Activated CD4-positive, alpha-beta T cell treated with anti-CD3 and anti-CD28 coated beads for 36 hours (primary cell): Measurements from ENCODE around the gene TGM1. TPM values are rescaled to one million over a fixed set of nuclear protein-coding genes. Genes with fewer than 3 reads are reported as not detected.
A peak's percentile ranks its signal among the peaks of the same experiment; 100 is the strongest.
"Not testable (repeated sequence)": the region's sequence is repeated elsewhere in the genome, so short reads cannot be mapped to it uniquely, and the experiment has no call there.

Experiments used
- ATAC-seq: fragments of 200-7000 bp; cut with Tn5 transposase; one replicate; pipeline ENCODE4 v1.10.0; 2021; ENCODE audit warnings: mild to moderate bottlenecking, moderate library complexity
- CTCF ChIA-PET: fragments of 350-600 bp; sonication (Branson Sonifier 250); formaldehyde crosslinking; loops from one replicate; lab custom pipeline; 2021; ENCODE audit warnings: antibody characterized with exemption; lab: Charles Lee
- POLR2A ChIA-PET: fragments of 350-600 bp; sonication (Branson Sonifier 250); formaldehyde crosslinking; loops from one replicate; lab custom pipeline; 2021; ENCODE audit warnings: antibody characterized with exemption, inconsistent platforms; lab: Charles Lee
- DNase-seq: peaks from one replicate; pipeline ENCODE4 v3.0.0-alpha.2; 2020
- H3K27ac Mint-ChIP-seq: one replicate; pipeline ENCODE4 v1.8.0; 2021; ENCODE audit warnings: mixed read lengths
- H3K27me3 Mint-ChIP-seq: one replicate; pipeline ENCODE4 v1.8.0; 2021; ENCODE audit warnings: mixed read lengths
- H3K36me3 Mint-ChIP-seq: one replicate; pipeline ENCODE4 v1.8.0; 2021; ENCODE audit warnings: low read depth, mixed read lengths
- H3K4me1 Mint-ChIP-seq: one replicate; pipeline ENCODE4 v1.8.0; 2021; ENCODE audit warnings: mixed read lengths
- H3K4me3 Mint-ChIP-seq: one replicate; pipeline ENCODE4 v1.8.0; 2021; ENCODE audit warnings: mild to moderate bottlenecking, moderate library complexity, mixed read lengths
- H3K9me3 Mint-ChIP-seq: one replicate; pipeline ENCODE4 v1.8.0; 2021; ENCODE audit warnings: low read depth, mixed read lengths
- intact Hi-C, 2 experiments: fragments of 100-400 bp; cut with DNase I in 1 of 2; cut with micrococcal nuclease in 1 of 2; formaldehyde crosslinking; loops; one replicate each; pipeline versions ENCODE4 v1.14.2 to v1.15.1; 2022 to 2024; cut with DNase I, micrococcal nuclease
- total RNA-seq, 2 experiments: library from RNA; stranded (reverse); gene quantifications; one replicate each; pipeline ENCODE4 v1.2.3, GENCODE V29; 2021

Gene TGM1
- total RNA-seq, 2 experiments from 2014 or later = 4.8 to 7.4 TPM

DNA sequence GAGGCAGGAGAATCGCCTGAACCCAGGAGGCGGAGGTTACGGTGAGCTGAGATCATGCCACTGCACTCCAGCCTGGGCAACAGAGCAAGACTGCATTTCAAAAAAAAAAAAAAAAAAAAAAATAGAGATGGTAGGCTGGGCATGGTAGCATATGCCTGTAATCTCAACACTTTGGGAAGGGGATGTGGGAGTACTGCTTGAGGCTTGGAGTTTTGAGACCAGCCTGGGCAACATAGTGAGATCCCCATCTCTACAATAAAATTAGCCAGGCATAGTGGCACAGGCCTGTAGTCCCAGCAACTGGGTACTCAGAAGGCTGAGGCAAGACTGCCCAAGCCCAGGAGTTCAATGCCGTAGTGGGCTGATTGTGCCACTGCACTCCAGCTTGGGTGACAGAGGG is 40.0 kb downstream of the TGM1 start:
- intact Hi-C loops, H3K27me3 Mint-ChIP-seq, ATAC-seq, DNase-seq, H3K27ac Mint-ChIP-seq, H3K4me3 Mint-ChIP-seq, H3K9me3 Mint-ChIP-seq: not testable (repeated sequence)
- POLR2A ChIA-PET = interaction anchor here (0.7 kb wide), 1 partner anchor 45 kb away, joined by 8 read pairs; no protein-coding TSS in a partner anchor
- Mint-ChIP-seq H3K4me1 (peaks cover 16% of the 10 kb centered on the region), H3K36me3 (peaks cover 14% of the 10 kb centered on the region)
- CTCF ChIA-PET = interaction anchor here (0.6 to 2.2 kb wide), 2 partner anchors 20 to 37 kb away, joined by 3 to 5 read pairs; partner anchors contain the start of gene TINF2

DNA sequence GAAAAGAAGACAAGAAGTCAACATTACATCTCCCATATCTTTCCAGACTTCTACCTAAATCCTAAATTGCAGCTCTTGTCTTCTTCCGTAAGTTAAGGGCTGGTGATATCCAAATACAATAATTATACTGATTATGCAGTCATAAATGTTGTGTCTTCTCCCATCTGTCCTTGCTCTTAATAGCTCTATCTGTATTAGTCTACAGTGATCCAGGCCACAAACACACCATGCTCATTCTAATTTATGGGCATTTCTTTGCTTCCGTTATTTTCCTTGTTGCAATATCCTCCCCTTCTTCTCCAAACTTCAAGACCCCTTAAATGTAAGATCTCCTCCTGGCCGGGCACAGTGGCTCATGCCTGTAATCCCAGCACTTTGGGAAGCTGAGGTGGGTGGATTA is 43.5 kb downstream of the TGM1 start:
- Mint-ChIP-seq H3K27me3 (no peaks in the 10 kb centered on the region), H3K27ac (no peak overlapping the region), H3K36me3 (peaks cover 10% of the 10 kb centered on the region), H3K4me1 (peaks cover 20% of the 10 kb centered on the region), H3K9me3 (no peaks in the 10 kb centered on the region), H3K4me3 (no peak overlapping the region)
- POLR2A ChIA-PET = interaction anchor here (0.7 kb wide), 1 partner anchor 62 kb away, joined by 3 read pairs; no protein-coding TSS in a partner anchor
- DNase-seq = no peak
- intact Hi-C loops = loop anchor here in 1 of 2 experiments (5.0 kb wide), 1 partner anchor 223 kb away; the partner anchor contains the start of gene SDR39U1
- CTCF ChIA-PET = interaction anchor here (1.1 to 2.0 kb wide), 3 partner anchors 18 to 212 kb away, joined by 5 to 9 read pairs (median 5); partner anchors contain the start of gene CIDEB
- ATAC-seq = no peak

DNA sequence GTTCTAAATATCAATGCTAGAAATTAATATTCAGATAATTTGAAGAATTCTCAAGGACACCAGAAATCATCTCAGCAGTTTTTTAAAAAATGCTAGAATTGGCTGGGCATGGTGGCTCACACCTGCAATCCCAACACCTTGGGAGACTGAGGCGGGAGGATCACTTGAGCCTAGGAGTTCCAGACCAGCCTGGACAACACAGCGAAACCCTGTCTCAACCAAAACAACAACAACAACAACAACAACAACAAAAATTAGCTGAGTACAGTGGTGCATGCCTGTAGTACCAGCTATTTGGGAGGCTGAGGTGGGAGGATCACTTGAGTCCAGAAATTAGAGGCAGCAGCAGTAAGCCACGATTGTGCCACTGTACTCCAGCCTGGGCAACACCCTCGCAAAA is 43.9 kb downstream of the TGM1 start:
- no peak overlapping the region for H3K4me3 Mint-ChIP-seq

DNA sequence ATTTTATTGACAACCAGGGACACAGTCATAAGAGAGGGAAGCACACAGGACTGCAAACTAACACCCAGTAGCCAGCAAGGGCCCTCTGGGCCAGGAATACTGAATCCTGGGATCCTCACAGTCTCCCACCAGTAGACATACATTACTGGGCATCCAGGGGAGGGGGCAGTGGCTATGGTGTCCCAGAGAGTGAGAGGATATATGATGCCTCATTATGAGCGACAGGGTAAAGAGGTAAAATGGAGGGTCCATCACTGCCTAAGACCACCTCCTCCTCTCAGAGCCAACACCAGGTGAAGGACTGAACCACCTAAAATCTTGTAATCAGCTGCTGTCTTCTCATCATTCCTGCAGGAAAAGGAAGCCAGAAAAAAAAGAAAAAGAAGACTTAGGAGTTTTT is 46.1 kb downstream of the TGM1 start:
- H3K27me3 Mint-ChIP-seq, H3K4me3 Mint-ChIP-seq, ATAC-seq, POLR2A ChIA-PET, DNase-seq, H3K9me3 Mint-ChIP-seq: not testable (repeated sequence)
- CTCF ChIA-PET = interaction anchor here (1.6 to 2.2 kb wide), 7 partner anchors 8 to 81 kb away, joined by 4 to 35 read pairs (median 9); partner anchors contain the start of genes DHRS1, NOP9 and TINF2
- H3K36me3 Mint-ChIP-seq = peaks cover 24% of the 10 kb centered on the region
- H3K4me1 Mint-ChIP-seq = peaks cover 36% of the 10 kb centered on the region
- intact Hi-C loops = loop anchor here (1.0 to 5.0 kb wide), 5 partner anchors 80 to 225 kb away; partner anchors contain the start of genes CBLN3 (in 1 of the 2), KHNYN (in 1 of the 2) and SDR39U1 (in 1 of the 2)
- H3K27ac Mint-ChIP-seq = peak overlapping the region; percentile 95

More for the DNA sequence above, 43.9 kb downstream of the TGM1 start:
- Mint-ChIP-seq H3K27me3 (no peaks in the 10 kb centered on the region), H3K9me3 (no peaks in the 10 kb centered on the region), H3K36me3 (peaks cover 12% of the 10 kb centered on the region), H3K27ac (no peak overlapping the region), H3K4me1 (peaks cover 23% of the 10 kb centered on the region)
- ATAC-seq = no peak
- ChIA-PET POLR2A (interaction anchor here (0.7 kb wide), 1 partner anchor 62 kb away, joined by 3 read pairs; no protein-coding TSS in a partner anchor), CTCF (interaction anchor here (1.3 to 2.0 kb wide), 2 partner anchors 89 to 212 kb away, joined by 5 to 9 read pairs; partner anchors contain the start of gene CIDEB)
- intact Hi-C loops = loop anchor here in 1 of 2 experiments (5.0 kb wide), 1 partner anchor 223 kb away; the partner anchor contains the start of gene SDR39U1
- no peak for DNase-seq

DNA sequence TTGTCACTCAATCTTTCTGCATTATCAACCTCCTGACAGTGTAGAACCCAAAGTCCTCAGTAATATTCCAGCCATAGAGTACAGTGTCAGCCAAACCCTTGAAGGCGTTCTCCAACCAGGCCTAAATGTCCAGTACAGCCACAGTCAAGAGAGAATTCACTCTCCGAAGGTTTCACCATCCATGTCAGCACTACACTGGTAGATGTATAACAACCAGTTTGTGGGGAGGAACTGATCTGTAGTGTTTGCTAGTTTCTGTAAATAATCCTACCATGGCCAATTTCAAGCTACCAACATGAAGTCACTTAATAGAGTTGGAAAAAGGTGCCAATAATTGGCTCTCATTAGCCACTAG is 46.7 kb downstream of the TGM1 start:
- ChIA-PET CTCF (interaction anchor here (0.6 to 3.8 kb wide), 21 partner anchors 9 to 220 kb away, joined by 3 to 44 read pairs (median 6); partner anchors contain the start of genes CBLN3, CIDEB, DHRS1 and KHNYN), POLR2A (interaction anchor here (0.5 to 1.2 kb wide), 3 partner anchors 26 to 107 kb away, joined by 3 to 6 read pairs (median 3); partner anchors contain the start of genes IRF9 and TINF2)
- ATAC-seq = no peak
- peaks cover 41% of the 10 kb centered on the region for H3K4me1 Mint-ChIP-seq
- no peaks in the 10 kb centered on the region for H3K27me3 Mint-ChIP-seq
- no peak for DNase-seq
- H3K9me3 Mint-ChIP-seq = no peaks in the 10 kb centered on the region
- peaks cover 29% of the 10 kb centered on the region for H3K36me3 Mint-ChIP-seq
- intact Hi-C loops = loop anchor here (1.0 to 5.0 kb wide), 5 partner anchors 81 to 226 kb away; partner anchors contain the start of genes CBLN3 (in 1 of the 2), KHNYN (in 1 of the 2) and SDR39U1 (in 1 of the 2)
- peak overlapping the region; percentile 95 for H3K27ac Mint-ChIP-seq
- H3K4me3 Mint-ChIP-seq = peak overlapping the region; percentile 92

DNA sequence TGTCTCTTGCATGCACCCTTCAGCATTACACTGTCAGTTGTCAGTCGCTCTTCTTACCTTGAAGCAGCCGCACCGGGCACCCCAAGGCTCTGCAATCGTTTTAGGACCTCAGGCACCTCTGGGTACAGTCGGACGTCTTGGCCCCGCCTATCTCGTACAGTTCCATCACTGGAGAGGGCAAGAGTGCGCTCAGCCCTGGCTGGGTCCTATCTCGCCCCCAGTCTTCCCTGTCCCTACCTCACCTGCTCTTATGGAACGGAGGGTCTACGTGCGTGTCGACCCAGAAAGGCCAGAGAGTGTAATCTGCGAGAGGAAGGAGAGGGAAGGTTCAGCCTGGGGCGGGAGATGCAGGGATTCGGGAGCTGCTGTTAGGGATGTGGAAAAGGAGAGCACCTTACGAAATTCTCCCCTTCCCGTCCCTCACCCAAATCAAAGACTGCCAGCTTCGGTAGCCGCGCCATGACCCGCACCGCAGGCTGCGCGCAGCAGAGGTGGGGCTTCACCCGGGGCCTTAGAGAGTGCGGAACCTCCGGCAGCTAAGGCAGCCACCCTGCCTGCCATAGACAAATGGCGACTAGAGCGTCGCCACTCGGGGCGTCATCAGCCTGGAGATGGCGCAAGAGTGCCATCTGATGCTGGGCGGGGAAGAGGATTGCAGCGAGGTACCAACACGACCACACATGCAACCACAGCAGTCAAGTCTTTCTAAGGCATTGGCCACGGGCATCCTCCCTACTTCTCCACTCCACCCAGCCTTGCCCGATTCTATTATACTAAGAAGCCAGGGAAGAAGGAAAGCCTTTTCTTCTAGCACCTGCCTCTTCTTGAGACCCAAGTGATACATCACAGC is 47.3 kb downstream of the TGM1 start, which contains the start of gene MDP1:
TSS of gene MDP1 (minus strand) at position 572 of the 850 bp plus-strand sequence. CDS start at position 461, 111 bp downstream.
- intact Hi-C loops = loop anchor here (1.0 to 5.0 kb wide), 5 partner anchors 82 to 227 kb away; partner anchors contain the start of genes CBLN3 (in 1 of the 2), KHNYN (in 1 of the 2) and SDR39U1 (in 1 of the 2)
- ATAC-seq (peak; percentile 76), DNase-seq (peak; percentile 93)
- peak within 1 kb of the TSS; percentile 92 for H3K4me3 Mint-ChIP-seq
- H3K27ac Mint-ChIP-seq = peak within 1 kb of the TSS; percentile 95
- H3K36me3 Mint-ChIP-seq = peaks cover 33% of the 10 kb centered on the region
- H3K9me3 Mint-ChIP-seq = no peaks in the 10 kb centered on the region
- ChIA-PET CTCF (interaction anchor here (0.6 to 3.8 kb wide), 27 partner anchors 9 to 410 kb away, joined by 3 to 44 read pairs (median 4); partner anchors contain the start of genes CBLN3, CIDEB, DHRS1 and KHNYN), POLR2A (interaction anchor here (0.5 to 1.2 kb wide), 4 partner anchors 26 to 121 kb away, joined by 3 to 6 read pairs (median 3); partner anchors contain the start of genes IRF9 and TINF2)
- H3K4me1 Mint-ChIP-seq = peaks cover 44% of the 10 kb centered on the region
- no peaks in the 10 kb centered on the region for H3K27me3 Mint-ChIP-seq

DNA sequence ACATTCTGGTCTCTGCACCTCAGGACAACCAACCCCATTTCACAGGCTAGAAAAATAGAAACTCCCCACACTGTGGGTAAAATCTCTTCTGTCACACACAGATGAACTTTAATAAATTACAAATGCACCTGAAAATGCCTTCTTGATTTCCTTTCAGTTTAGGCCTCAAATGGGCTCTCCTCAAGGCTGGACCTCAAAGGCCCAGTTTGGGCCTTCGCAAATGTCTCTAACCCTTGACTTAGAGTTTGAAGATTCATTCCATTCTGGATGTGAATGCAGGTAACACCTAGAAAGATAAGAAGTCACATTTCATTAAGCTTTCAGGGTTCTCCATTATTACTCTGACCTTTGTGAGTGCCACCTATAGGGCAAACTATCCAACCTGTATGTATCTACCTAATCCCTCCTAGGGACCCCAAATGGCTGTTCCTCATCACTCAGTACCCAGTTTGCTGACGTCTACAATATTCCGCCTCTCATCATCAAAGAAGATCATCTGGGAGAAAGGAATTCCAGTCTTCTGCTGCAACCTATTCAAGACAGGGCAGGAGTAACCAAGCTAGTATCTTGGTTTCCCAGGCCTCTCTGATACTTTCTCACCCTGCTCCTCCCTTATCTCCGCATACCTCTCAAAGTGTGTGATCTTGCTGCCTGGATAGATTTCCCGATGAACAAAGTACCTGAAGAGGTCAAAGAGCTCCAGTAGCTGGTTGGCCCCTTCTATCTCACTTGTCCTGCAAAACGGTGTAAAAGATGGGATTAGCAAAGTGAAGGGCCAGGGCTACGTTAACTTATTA is 48.9 kb downstream of the TGM1 start:
- Mint-ChIP-seq H3K9me3 (no peaks in the 10 kb centered on the region), H3K4me3 (peak overlapping the region; percentile 94), H3K27me3 (no peaks in the 10 kb centered on the region), H3K27ac (peak overlapping the region; percentile 95), H3K4me1 (peaks cover 50% of the 10 kb centered on the region), H3K36me3 (peaks cover 47% of the 10 kb centered on the region)
- ATAC-seq = no peak
- CTCF ChIA-PET = interaction anchor here (0.5 to 3.8 kb wide), 17 partner anchors 14 to 202 kb away, joined by 3 to 44 read pairs (median 6); partner anchors contain the start of genes CIDEB, DHRS1, IPO4 and LTB4R
- intact Hi-C loops = loop anchor here (1.0 to 2.0 kb wide), 14 partner anchors 18 to 228 kb away; partner anchors contain the start of genes DHRS1 (in 2 of the 2), GMPR2 (in 2 of the 2), NEDD8 (in 2 of the 2) and NOP9 (in 2 of the 2)
- POLR2A ChIA-PET = interaction anchor here (0.5 to 2.3 kb wide), 14 partner anchors 12 to 1343 kb away, joined by 3 to 18 read pairs (median 4); partner anchors contain the start of genes DCAF11, GMPR2, IPO4 and IRF9
- no peak for DNase-seq

DNA sequence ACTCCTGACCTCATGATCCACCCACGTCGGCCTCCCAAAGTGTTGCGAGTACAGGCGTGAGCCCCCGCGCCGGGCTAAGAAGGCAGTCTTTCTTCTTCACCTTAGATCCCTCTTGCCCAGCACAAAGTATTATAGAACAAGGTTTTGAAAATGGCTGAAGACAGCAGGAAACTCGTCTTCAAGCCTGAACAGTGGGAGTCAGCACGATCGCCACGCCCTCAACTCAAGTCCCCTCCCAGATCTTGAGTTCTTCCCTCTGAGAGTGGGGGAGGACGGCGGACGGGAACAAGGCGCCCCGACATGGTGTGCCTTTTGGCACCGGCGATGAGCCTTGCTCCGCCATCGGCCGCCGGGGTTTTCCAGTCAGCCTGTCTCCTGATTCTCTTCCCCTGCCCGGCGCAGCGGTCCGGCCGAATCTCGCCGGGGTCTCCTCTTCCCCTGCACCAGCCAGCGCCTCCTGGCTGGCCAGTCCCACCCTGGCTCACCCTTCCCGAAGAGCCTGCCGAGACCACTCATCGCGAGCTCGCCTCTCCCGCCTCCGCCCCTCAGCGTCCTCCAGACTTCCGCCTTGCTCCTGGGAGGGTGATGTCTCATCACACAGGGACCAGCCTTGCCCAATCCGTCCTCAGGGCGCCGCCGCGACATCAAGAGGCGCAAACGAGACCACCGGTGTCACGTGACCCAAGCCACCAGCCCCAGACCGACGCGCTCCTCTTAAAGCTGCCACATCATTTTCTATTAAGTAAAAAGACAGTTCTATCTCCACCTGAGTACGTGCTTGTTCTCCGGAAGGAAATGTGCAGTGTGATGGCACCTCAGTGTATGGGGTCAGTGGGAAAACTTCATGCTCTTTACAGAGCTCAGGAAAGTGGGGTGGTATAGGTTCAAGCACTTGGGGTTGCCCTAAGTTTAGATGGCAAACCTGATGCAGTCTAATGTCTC is 49.8 kb downstream of the TGM1 start, which contains the start of gene CHMP4A:
TSS of gene CHMP4A (minus strand) at position 565 of the 942 bp plus-strand sequence. CDS start at position 516, 49 bp downstream.
- intact Hi-C loops = loop anchor here (1.0 to 2.0 kb wide), 14 partner anchors 18 to 229 kb away; partner anchors contain the start of genes DHRS1 (in 2 of the 2), GMPR2 (in 2 of the 2), NEDD8 (in 2 of the 2) and NOP9 (in 2 of the 2)
- Mint-ChIP-seq H3K27ac (peak within 1 kb of the TSS; percentile 95), H3K4me1 (peaks cover 50% of the 10 kb centered on the region), H3K27me3 (no peaks in the 10 kb centered on the region), H3K4me3 (peak within 1 kb of the TSS; percentile 94), H3K36me3 (peaks cover 50% of the 10 kb centered on the region), H3K9me3 (no peaks in the 10 kb centered on the region)
- DNase-seq (peak; percentile 99), ATAC-seq (peak; percentile 82)
- ChIA-PET CTCF (interaction anchor here (0.6 to 3.8 kb wide), 14 partner anchors 15 to 223 kb away, joined by 3 to 44 read pairs (median 7); partner anchors contain the start of genes CIDEB, DHRS1, IPO4 and LTB4R), POLR2A (interaction anchor here (0.5 to 2.3 kb wide), 17 partner anchors 13 to 1342 kb away, joined by 3 to 18 read pairs (median 4); partner anchors contain the start of genes DCAF11, EMC9, GMPR2 and IPO4)

DNA sequence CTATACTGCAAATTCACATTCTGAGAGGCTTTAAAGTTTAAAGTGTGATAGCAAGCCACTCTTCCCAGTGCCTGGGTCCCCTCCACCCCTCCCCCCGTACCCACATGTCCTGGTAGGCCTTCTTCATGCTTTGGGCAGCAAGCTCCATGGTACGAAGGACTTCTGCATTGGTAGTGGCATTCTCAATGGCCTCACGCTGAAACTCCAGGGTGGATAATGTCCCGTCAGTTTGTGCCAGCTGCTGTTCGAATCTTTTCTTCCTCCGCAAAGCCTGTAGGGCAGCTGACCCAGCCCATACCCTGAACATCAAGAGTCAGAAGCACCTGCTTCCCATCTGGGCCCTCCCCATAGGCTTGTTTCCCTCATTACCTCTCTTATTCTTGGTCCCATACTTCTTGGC is 51.7 kb downstream of the TGM1 start:
- Mint-ChIP-seq H3K27me3 (no peaks in the 10 kb centered on the region), H3K9me3 (no peaks in the 10 kb centered on the region), H3K27ac (peak overlapping the region; percentile 83), H3K4me1 (peaks cover 55% of the 10 kb centered on the region), H3K36me3 (peaks cover 60% of the 10 kb centered on the region), H3K4me3 (peak overlapping the region; percentile 94)
- POLR2A ChIA-PET = interaction anchor here (0.8 kb wide), 1 partner anchor 49 kb away, joined by 3 read pairs; no protein-coding TSS in a partner anchor
- intact Hi-C loops = no loop called here
- ATAC-seq (no peak), DNase-seq (no peak)
- CTCF ChIA-PET = interaction anchor here (1.0 to 1.3 kb wide), 2 partner anchors 16 to 27 kb away, joined by 3 to 4 read pairs; partner anchors contain the start of gene TM9SF1
